ENCODE results near the gene ADIPOR2.

Gene ADIPOR2

DNA sequence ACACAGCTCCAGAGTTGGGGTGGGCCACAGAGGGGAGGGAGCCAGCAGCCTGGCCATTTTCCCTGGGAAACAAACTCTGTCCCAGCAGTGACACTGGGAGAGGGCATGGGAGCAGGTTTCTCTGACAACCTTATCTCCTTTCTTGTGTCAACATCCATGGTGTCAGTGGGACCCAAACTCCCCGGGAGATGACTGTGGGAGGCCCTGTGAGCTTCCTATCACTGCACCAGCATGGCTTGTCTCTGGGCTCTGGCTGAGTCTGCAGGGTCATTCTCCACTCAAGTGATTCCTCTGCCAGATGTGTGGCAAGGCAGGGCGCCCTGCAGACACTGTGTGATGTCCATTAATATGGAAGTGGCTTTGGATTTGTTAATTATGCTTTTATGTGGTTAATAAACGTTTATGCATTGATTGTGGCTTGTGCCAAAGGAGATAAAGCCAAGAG, 139.6 kb downstream of the ADIPOR2 start:
- no peak overlapping the region for H3K4me3 ChIP-seq (ENCODE audit: low read depth, low read length)
- no peak for DNase-seq (ENCODE audit: low read depth)
- TF ChIP-seq CTCF (IDR thresholded peaks at IDR 0.05; ENCODE audit: insufficient read depth, low read depth, low read length, missing control alignments), result no peak

DNA sequence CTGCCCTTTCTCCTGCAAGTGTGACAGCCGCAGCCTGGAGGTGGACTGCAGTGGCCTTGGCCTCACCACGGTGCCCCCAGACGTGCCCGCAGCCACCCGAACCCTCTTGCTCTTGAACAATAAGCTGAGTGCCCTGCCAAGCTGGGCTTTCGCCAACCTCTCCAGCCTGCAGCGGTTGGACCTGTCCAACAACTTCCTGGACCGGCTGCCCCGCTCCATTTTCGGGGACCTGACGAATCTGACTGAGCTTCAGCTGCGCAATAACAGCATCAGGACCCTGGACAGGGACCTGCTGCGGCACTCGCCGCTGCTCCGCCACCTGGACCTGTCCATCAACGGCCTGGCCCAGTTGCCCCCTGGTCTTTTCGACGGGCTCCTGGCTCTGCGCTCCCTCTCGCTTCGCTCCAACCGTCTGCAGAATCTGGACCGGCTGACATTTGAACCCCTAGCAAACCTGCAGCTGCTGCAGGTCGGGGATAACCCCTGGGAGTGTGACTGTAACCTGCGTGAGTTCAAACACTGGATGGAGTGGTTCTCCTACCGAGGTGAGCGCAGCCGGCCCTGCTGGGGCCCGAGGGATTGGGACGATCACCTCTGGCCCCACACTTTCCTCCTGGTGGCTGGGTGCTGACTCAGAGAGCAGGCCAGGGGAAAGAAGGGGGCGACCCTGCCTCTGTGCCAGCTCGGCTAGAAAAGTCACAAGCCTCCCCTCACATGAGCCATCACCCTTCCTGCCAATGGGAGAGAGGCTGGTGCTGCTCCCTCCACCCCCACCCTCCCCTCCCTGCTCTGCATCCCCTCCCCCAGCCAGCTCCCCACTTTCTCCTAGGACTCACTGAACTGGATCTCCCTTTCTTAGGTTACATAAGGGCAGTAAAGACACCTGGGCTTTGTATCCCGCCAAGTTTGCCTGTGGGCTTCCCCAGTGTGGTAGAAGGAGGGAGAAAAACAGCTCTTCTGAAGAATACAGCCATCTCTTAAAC, 140.4 kb downstream of the ADIPOR2 start:
- no peak overlapping the region for H3K4me3 ChIP-seq (ENCODE audit: low read depth, low read length)
- DNase-seq (ENCODE audit: low read depth), result no peak

GRCh38 chr12:1832801-1833595, 142.1 kb downstream of the ADIPOR2 start:
- DNase-seq (ENCODE audit: low read depth), result no peak
- H3K4me3 ChIP-seq (ENCODE audit: low read depth, low read length), result no peak overlapping the region
- no peak for TF ChIP-seq CTCF (IDR thresholded peaks at IDR 0.05; ENCODE audit: insufficient read depth, low read depth, low read length, missing control alignments)

More for the DNA sequence above, 140.4 kb downstream of the ADIPOR2 start:
- no peak for TF ChIP-seq CTCF (IDR thresholded peaks at IDR 0.05; ENCODE audit: insufficient read depth, low read depth, low read length, missing control alignments)

- H3K4me3 ChIP-seq (ENCODE audit: low read depth, low read length), result no peak overlapping the region
- no peak for DNase-seq (ENCODE audit: low read depth)
- TF ChIP-seq CTCF (IDR thresholded peaks at IDR 0.05; ENCODE audit: insufficient read depth, low read depth, low read length, missing control alignments), result no peak
Observed at GRCh38 chr12:1833596-1834028, 142.7 kb downstream of the ADIPOR2 start.

GRCh38 chr12:1834186-1834925, 143.5 kb downstream of the ADIPOR2 start:
- DNase-seq (ENCODE audit: low read depth), result no peak
- H3K4me3 ChIP-seq (ENCODE audit: low read depth, low read length), result no peak overlapping the region
- no peak for TF ChIP-seq CTCF (IDR thresholded peaks at IDR 0.05; ENCODE audit: insufficient read depth, low read depth, low read length, missing control alignments)
